ENCODE measurements around the gene HS3ST3B1.

Gene HS3ST3B1

GRCh38 chr17:14297161-14297851 lies 3.6 kb upstream of the HS3ST3B1 start:
- DNase-seq (ENCODE audit: low read depth): peak; percentile 71
- peak; percentile 34 for TF ChIP-seq CTCF (conservative IDR thresholded peaks at IDR 0.05; ENCODE audit: low read depth, low read length)
- peak overlapping the region; percentile 67 for H3K4me3 ChIP-seq (ENCODE audit: low read depth, low read length)

DNA sequence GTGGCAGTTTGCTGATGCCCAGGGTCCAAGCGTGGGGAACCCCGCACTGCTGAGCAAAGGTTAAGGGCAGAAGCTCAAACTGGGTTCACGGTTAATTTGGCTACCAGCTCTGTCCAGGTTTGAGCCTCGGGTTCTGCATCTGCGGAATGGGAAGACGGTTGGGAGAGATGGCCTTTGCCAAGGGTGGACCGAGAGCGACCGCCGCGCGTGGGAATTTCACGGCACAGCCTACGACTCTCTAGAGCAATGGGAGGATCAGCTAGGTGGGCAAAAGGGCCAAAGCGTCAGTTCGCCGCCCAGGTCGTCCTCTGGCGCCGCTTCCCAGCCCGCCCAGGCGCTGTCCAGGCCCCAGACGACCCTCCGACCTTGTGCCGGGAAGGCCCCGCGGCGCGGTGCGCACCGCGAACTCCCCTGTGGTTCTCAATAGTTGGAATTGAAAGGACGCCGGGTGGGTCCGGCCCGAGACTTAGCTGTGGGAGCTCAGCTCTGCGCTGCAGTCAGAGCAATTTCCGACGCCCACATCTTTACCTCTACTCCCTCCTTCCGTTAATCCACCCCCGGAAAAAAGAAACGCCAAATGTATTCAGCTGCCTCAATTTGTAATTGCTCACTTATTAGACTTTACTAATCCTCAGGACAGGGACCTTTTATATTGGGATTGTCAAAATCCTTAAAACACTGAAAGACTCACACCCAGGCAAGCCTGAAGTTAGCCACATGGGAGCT lies 2.5 kb upstream of the HS3ST3B1 start:
- no peak for TF ChIP-seq CTCF (conservative IDR thresholded peaks at IDR 0.05; ENCODE audit: low read depth, low read length)
- peak; percentile 36 for DNase-seq (ENCODE audit: low read depth)
- H3K4me3 ChIP-seq (ENCODE audit: low read depth, low read length): peak overlapping the region; percentile 67

GRCh38 chr17:14298947-14299279 lies 2.0 kb upstream of the HS3ST3B1 start:
- DNase-seq (ENCODE audit: low read depth): no peak
- no peak for TF ChIP-seq CTCF (conservative IDR thresholded peaks at IDR 0.05; ENCODE audit: low read depth, low read length)
- peak overlapping the region; percentile 67 for H3K4me3 ChIP-seq (ENCODE audit: low read depth, low read length)

DNA sequence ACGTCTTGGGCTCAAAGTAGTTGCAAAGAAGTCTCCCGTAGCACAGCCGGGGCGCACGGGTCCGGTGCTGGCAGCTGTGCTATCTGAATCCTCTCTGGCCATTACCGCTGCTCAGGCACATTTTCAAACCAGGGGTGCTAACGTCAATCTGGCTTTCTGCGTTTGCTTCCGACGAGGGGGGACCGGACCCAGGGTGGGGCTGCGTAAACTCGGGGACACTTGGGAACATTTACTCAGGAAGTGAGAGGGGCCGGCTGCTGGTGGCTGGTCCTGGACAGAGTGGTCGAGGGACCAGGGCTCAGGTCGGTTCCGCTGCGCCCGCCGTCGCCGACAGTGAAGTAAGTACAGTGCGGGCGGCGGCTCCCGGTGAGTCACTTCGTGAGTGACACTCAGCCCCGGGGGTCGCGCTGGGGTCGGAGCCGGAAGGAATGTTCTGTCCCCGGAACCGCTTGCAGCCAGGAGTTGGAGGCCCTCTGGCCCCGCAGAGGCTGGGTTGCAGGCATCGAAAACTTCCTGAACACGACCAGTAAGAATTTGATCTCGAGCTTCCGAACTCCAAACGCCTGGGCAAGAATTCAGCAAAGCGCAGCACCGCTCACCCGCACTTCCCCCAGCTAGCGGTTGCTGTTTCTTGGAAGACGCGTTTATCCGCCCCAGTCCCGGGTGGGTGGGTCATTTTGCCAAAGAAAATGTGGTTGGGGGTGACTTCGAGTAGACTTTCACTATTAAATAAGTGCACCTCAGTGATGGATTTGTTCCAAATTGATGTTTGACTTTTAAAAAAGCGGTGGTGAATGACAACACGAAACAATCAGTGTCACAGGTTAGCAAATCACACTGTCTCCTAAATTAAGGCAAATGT lies 1.4 kb upstream of the HS3ST3B1 start:
- no peak for TF ChIP-seq CTCF (conservative IDR thresholded peaks at IDR 0.05; ENCODE audit: low read depth, low read length)
- peak; percentile 72 for DNase-seq (ENCODE audit: low read depth)
- H3K4me3 ChIP-seq (ENCODE audit: low read depth, low read length): peak overlapping the region; percentile 67

- no peak for TF ChIP-seq CTCF (conservative IDR thresholded peaks at IDR 0.05; ENCODE audit: low read depth, low read length)
- peak; percentile 42 for DNase-seq (ENCODE audit: low read depth)
- peak overlapping the region; percentile 77 for H3K4me3 ChIP-seq (ENCODE audit: low read depth, low read length)
These were observed 604 bp downstream of the HS3ST3B1 start for GRCh38 chr17:14301279-14302090.

DNA sequence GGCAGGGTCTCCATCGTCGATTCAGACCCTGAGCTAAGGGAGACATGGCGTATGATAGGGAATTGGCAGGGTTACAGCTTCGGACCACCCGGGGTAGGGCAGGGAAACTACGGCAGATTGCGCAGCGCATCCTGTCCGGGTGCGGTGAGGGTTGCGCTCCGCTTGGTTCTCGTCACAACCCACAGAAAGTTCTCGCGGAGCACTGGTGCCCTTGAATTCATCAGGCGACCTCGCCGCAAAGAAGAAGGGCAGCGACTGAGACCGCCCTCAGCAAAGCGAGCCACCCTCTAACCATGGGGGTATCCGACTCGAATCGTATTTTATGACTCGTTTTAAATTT lies 1.2 kb downstream of the HS3ST3B1 start:
- TF ChIP-seq CTCF (conservative IDR thresholded peaks at IDR 0.05; ENCODE audit: low read depth, low read length): no peak

More for the DNA sequence above, 1.2 kb downstream of the HS3ST3B1 start:
- H3K4me3 ChIP-seq (ENCODE audit: low read depth, low read length): peak overlapping the region; percentile 77
- peak; percentile 67 for DNase-seq (ENCODE audit: low read depth)
